Muscle of leg (tissue), 11 donors: ENCODE data around the gene PBX4. TPM values are rescaled to one million over a fixed set of nuclear protein-coding genes. Genes with fewer than 3 reads are reported as not detected.

ENCODE experiments used
- DNase-seq: peaks from one replicate; pipeline ENCODE4 v3.0.0; 2013
- H3K27ac ChIP-seq: one replicate; pipeline ENCODE4 v1.5.1; 2013; ENCODE audit warnings: mild to moderate bottlenecking, low read length, control low read depth
- H3K27me3 ChIP-seq: one replicate; pipeline ENCODE4 v1.6.1; 2013; ENCODE audit warnings: low read length; ENCODE audit not compliant: control insufficient read depth, insufficient read depth
- H3K36me3 ChIP-seq: one replicate; pipeline ENCODE4 v1.6.1; 2013; ENCODE audit warnings: low read length; ENCODE audit not compliant: control insufficient read depth, insufficient read depth
- H3K4me1 ChIP-seq: one replicate; pipeline ENCODE4 v1.6.1; 2013; ENCODE audit warnings: low read length; ENCODE audit not compliant: control insufficient read depth, insufficient read depth
- H3K4me3 ChIP-seq: one replicate; pipeline ENCODE4 v1.5.1; 2013; ENCODE audit warnings: low read length, control low read depth
- H3K9me3 ChIP-seq: replicated peaks from 2 replicates; pipeline ENCODE4 v1.6.1; 2013; ENCODE audit warnings: low read depth, low read length; ENCODE audit not compliant: control insufficient read depth
- WGBS: methylation state at CpG from one replicate; pipeline ENCODE4 v1.1.5; 2013; ENCODE audit warnings: missing lambda C conversion rate; ENCODE audit not compliant: insufficient coverage; 5-methylcytosine and 5-hydroxymethylcytosine counted together
- polyA plus RNA-seq, 8 donors: library from polyadenylated mRNA; unstranded; fragments of 120-200 nt; gene quantifications; one replicate each; pipeline versions ENCODE4 v1.2.1 to v1.2.3, GENCODE V29; 2013; ENCODE audit warnings: inconsistent platforms in 1 of 8, low replicate concordance in 1 of 8; ENCODE audit not compliant: insufficient read length in 8 of 8, insufficient read depth in 1 of 8
- total RNA-seq: library from RNA; stranded (reverse); fragments of 120-200 nt; gene quantifications from one replicate; pipeline ENCODE4 v1.2.4, GENCODE V29; 2013

The PBX4 gene
- total and polyA plus RNA-seq, 9 donors: 1.5 to 3.1 (median 1.9) TPM

- Histone ChIP-seq H3K36me3 (peaks cover 11% of the 10 kb centered on the region), H3K9me3 (no peaks in the 10 kb centered on the region), H3K27me3 (peaks cover 30% of the 10 kb centered on the region), H3K4me1 (peaks cover 21% of the 10 kb centered on the region), H3K4me3 (no peak overlapping the region), H3K27ac (no peak overlapping the region)
- WGBS: 72% methylated on average over 24 of the region's 27 CpGs
- DNase-seq: peak; percentile 8
These were observed 83.8 kb downstream of the PBX4 start for GRCh38 chr19:19534556-19535265.

GRCh38 chr19:19533841-19534240, 84.6 kb downstream of the PBX4 start:
- Histone ChIP-seq H3K36me3 (peaks cover 16% of the 10 kb centered on the region), H3K27me3 (peaks cover 21% of the 10 kb centered on the region), H3K4me1 (peaks cover 19% of the 10 kb centered on the region), H3K4me3 (no peak overlapping the region), H3K27ac (no peak overlapping the region), H3K9me3 (no peaks in the 10 kb centered on the region)
- 51% methylated on average over 4 of the region's 6 CpGs for WGBS
- no peak for DNase-seq

GRCh38 chr19:19532806-19533701, 85.4 kb downstream of the PBX4 start:
- no peaks in the 10 kb centered on the region for H3K9me3 ChIP-seq
- H3K4me1 ChIP-seq: peaks cover 11% of the 10 kb centered on the region
- no peak overlapping the region for H3K27ac ChIP-seq
- 62% methylated on average over 11 of the region's 14 CpGs for WGBS
- no peak overlapping the region for H3K4me3 ChIP-seq
- no peak for DNase-seq
- peaks cover 20% of the 10 kb centered on the region for H3K36me3 ChIP-seq
- H3K27me3 ChIP-seq: peaks cover 14% of the 10 kb centered on the region

GRCh38 chr19:19531951-19532805, 86.3 kb downstream of the PBX4 start:
- WGBS: 22% methylated on average over 47 of the region's 48 CpGs
- no peak overlapping the region for H3K27ac ChIP-seq
- no peaks in the 10 kb centered on the region for H3K9me3 ChIP-seq
- DNase-seq: peak; percentile 79
- peaks cover 6% of the 10 kb centered on the region for H3K4me1 ChIP-seq
- H3K27me3 ChIP-seq: peaks cover 5% of the 10 kb centered on the region
- H3K4me3 ChIP-seq: no peak overlapping the region
- H3K36me3 ChIP-seq: peaks cover 27% of the 10 kb centered on the region

- 93% methylated on average over 4 of the region's 4 CpGs for WGBS
- DNase-seq: no peak
- Histone ChIP-seq H3K27me3 (no peaks in the 10 kb centered on the region), H3K4me1 (peaks cover 6% of the 10 kb centered on the region), H3K36me3 (peaks cover 36% of the 10 kb centered on the region), H3K9me3 (no peaks in the 10 kb centered on the region), H3K27ac (no peak overlapping the region), H3K4me3 (no peak overlapping the region)
These were observed 87.6 kb downstream of the PBX4 start for GRCh38 chr19:19530889-19531288.

GRCh38 chr19:19530423-19530804, 88.1 kb downstream of the PBX4 start:
- H3K27ac ChIP-seq: no peak overlapping the region
- no peaks in the 10 kb centered on the region for H3K27me3 ChIP-seq
- no peak overlapping the region for H3K4me3 ChIP-seq
- WGBS: no CpG with 5 or more reads among the region's 9 CpGs
- peaks cover 6% of the 10 kb centered on the region for H3K4me1 ChIP-seq
- peaks cover 37% of the 10 kb centered on the region for H3K36me3 ChIP-seq
- no peaks in the 10 kb centered on the region for H3K9me3 ChIP-seq
- no peak for DNase-seq

- Histone ChIP-seq H3K4me1 (peaks cover 6% of the 10 kb centered on the region), H3K36me3 (peaks cover 38% of the 10 kb centered on the region), H3K27ac (no peak overlapping the region), H3K27me3 (no peaks in the 10 kb centered on the region), H3K9me3 (no peaks in the 10 kb centered on the region), H3K4me3 (no peak overlapping the region)
- 66% methylated on average over 10 of the region's 11 CpGs for WGBS
- DNase-seq: no peak
These were observed 88.6 kb downstream of the PBX4 start for GRCh38 chr19:19529783-19530422.

GRCh38 chr19:19528721-19529490, 89.6 kb downstream of the PBX4 start, which contains the start of gene YJEFN3:
TSS of gene YJEFN3 (plus strand) at chr19:19528911. CDS start at chr19:19528933, 22 bp downstream.
- DNase-seq: no peak
- Histone ChIP-seq H3K4me1 (peaks cover 6% of the 10 kb centered on the region), H3K9me3 (no peaks in the 10 kb centered on the region), H3K36me3 (peaks cover 44% of the 10 kb centered on the region), H3K27me3 (no peaks in the 10 kb centered on the region), H3K4me3 (no peak within 1 kb of the TSS), H3K27ac (no peak within 1 kb of the TSS)
- 5% methylated on average over 38 of the region's 50 CpGs for WGBS
